Activated CD8-positive, alpha-beta T cell treated with anti-CD3 and anti-CD28 coated beads for 36 hours (primary cell): Measurements from ENCODE around the gene IL19. TPM values are rescaled to one million over a fixed set of nuclear protein-coding genes. Genes with fewer than 3 reads are reported as not detected.

Experiments used
- ATAC-seq: fragments of 200-7000 bp; cut with Tn5 transposase; one replicate; pipeline ENCODE4 v1.10.0; 2021; ENCODE audit warnings: mild to moderate bottlenecking, moderate library complexity
- CTCF ChIA-PET: fragments of 350-600 bp; sonication (Branson Sonifier 250); formaldehyde crosslinking; loops from one replicate; lab custom pipeline; 2021; ENCODE audit warnings: antibody characterized with exemption; lab: Charles Lee
- POLR2A ChIA-PET: fragments of 350-600 bp; sonication (Branson Sonifier 250); formaldehyde crosslinking; loops from one replicate; lab custom pipeline; 2021; ENCODE audit warnings: antibody characterized with exemption; lab: Charles Lee
- DNase-seq: peaks from one replicate; pipeline ENCODE4 v3.0.0-alpha.2; 2020
- H3K27ac Mint-ChIP-seq: one replicate; pipeline ENCODE4 v1.8.0; 2021; ENCODE audit warnings: mild to moderate bottlenecking, mixed read lengths
- H3K27me3 Mint-ChIP-seq: one replicate; pipeline ENCODE4 v1.8.0; 2021; ENCODE audit warnings: mixed read lengths
- H3K36me3 Mint-ChIP-seq: one replicate; pipeline ENCODE4 v1.8.0; 2021; ENCODE audit warnings: low read depth, mixed read lengths
- H3K4me1 Mint-ChIP-seq: one replicate; pipeline ENCODE4 v1.8.0; 2021; ENCODE audit warnings: low read depth, mixed read lengths
- H3K4me3 Mint-ChIP-seq: one replicate; pipeline ENCODE4 v1.8.0; 2021; ENCODE audit warnings: mild to moderate bottlenecking, moderate library complexity, mixed read lengths
- H3K9me3 Mint-ChIP-seq: one replicate; pipeline ENCODE4 v1.8.0; 2021; ENCODE audit warnings: mixed read lengths
- intact Hi-C: fragments of 100-400 bp; cut with micrococcal nuclease; formaldehyde crosslinking; loops from one replicate; pipeline ENCODE4 v1.10.0; 2022
- total RNA-seq, 2 experiments: library from RNA; stranded (reverse); gene quantifications; one replicate each; pipeline ENCODE4 v1.2.3, GENCODE V29; 2021
- TF ChIP-seq, protein P1 (sequence below): fragments of 200-600 bp; IDR thresholded peaks from one replicate; pipeline ENCODE4 v1.8.0; 2022; ENCODE audit warnings: antibody characterized with exemption, mild to moderate bottlenecking

IL19 gene
- total RNA-seq, 2 experiments from 2014 or later, result not detected

DNA sequence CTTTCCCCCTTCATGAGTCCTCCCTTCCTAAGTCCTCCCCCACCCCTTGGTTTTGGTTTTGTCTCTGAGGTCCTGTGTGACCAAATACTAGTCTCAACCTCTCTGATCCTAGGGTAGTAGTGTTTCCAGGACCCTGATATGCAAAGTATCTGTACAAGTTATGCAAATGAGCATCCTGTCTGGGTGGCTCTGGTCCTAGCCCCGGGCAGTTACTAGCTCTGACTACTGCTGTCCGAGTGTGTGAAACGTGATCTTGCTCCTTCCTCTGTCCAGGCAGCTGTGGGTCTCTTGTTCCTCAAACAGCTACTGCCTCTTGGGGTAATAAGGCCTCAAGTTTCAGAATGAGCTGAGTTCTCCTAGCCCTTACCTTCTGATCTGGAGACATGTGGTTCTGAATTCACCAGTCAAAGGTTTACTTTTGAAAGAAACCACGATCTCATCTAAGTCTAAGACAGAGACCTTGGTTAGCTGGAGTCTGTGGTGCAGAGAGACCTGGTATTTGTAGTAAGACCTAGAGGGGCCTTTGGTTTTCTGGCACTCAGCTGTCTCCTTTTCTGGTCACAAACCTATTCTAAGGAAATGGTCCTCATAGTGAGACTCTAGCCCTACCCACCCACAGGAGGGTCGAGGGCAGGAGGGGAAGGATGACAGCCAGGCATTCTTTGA, 31.0 kb upstream of the IL19 start:
- no peaks in the 10 kb centered on the region for H3K27me3 Mint-ChIP-seq
- POLR2A ChIA-PET, result interaction anchor here (0.7 to 2.4 kb wide), 8 partner anchors 19 to 78 kb away, joined by 3 to 9 read pairs (median 4); partner anchors contain the start of gene IL19
- TF ChIP-seq, protein P1, sequence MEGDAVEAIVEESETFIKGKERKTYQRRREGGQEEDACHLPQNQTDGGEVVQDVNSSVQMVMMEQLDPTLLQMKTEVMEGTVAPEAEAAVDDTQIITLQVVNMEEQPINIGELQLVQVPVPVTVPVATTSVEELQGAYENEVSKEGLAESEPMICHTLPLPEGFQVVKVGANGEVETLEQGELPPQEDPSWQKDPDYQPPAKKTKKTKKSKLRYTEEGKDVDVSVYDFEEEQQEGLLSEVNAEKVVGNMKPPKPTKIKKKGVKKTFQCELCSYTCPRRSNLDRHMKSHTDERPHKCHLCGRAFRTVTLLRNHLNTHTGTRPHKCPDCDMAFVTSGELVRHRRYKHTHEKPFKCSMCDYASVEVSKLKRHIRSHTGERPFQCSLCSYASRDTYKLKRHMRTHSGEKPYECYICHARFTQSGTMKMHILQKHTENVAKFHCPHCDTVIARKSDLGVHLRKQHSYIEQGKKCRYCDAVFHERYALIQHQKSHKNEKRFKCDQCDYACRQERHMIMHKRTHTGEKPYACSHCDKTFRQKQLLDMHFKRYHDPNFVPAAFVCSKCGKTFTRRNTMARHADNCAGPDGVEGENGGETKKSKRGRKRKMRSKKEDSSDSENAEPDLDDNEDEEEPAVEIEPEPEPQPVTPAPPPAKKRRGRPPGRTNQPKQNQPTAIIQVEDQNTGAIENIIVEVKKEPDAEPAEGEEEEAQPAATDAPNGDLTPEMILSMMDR, result no peak
- peak; percentile 74 for ATAC-seq
- CTCF ChIA-PET, result interaction anchor here (1.0 to 3.3 kb wide), 20 partner anchors 12 to 242 kb away, joined by 3 to 42 read pairs (median 6); partner anchors contain the start of genes FCMR, IL10 and IL19
- peak; percentile 71 for DNase-seq
- peaks cover 91% of the 10 kb centered on the region for H3K4me1 Mint-ChIP-seq
- peak overlapping the region; percentile 87 for H3K27ac Mint-ChIP-seq
- H3K36me3 Mint-ChIP-seq, result peaks cover 3% of the 10 kb centered on the region
- H3K4me3 Mint-ChIP-seq, result peak overlapping the region; percentile 26
- intact Hi-C loops, result loop anchor here (1.0 to 5.0 kb wide), 4 partner anchors 29 to 173 kb away; no protein-coding TSS in a partner anchor
- H3K9me3 Mint-ChIP-seq, result no peaks in the 10 kb centered on the region

DNA sequence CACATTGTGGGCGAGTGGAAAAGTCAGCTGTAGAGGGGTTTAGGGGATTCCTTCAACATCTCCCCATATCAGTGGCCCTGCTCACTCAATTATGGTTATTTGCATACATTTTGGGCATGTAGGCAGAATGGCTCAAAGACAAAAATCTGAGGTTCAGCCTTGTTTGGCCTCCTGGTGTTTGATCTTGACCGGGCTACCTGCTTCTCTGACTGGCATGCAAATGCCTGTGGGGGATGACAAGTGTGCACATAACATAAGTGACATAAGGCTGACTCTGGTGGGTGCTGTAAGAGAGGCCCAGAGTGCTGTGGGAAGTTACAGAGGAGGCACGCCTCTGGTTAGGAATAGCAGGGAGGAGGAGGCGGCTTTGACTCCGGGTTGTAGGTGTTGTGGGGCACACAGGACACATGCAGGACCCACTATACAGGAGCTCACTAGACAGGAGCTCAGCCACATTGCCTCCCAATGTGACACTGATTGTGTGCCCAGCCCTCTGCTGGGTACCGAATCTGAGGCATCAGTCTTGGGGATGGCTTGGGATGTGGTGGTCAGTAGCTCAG, 29.4 kb upstream of the IL19 start:
- Mint-ChIP-seq H3K27ac (no peak overlapping the region), H3K4me3 (no peak overlapping the region), H3K27me3 (no peaks in the 10 kb centered on the region), H3K36me3 (peaks cover 2% of the 10 kb centered on the region), H3K4me1 (peaks cover 84% of the 10 kb centered on the region), H3K9me3 (no peaks in the 10 kb centered on the region)
- TF ChIP-seq, protein P1, result no peak
- ChIA-PET POLR2A (interaction anchor here (0.6 to 2.4 kb wide), 5 partner anchors 15 to 176 kb away, joined by 3 to 9 read pairs (median 3); no protein-coding TSS in a partner anchor), CTCF (interaction anchor here (0.9 to 3.3 kb wide), 9 partner anchors 14 to 171 kb away, joined by 3 to 42 read pairs (median 5); no protein-coding TSS in a partner anchor)
- DNase-seq, result no peak
- no peak for ATAC-seq
- intact Hi-C loops, result no loop called here

DNA sequence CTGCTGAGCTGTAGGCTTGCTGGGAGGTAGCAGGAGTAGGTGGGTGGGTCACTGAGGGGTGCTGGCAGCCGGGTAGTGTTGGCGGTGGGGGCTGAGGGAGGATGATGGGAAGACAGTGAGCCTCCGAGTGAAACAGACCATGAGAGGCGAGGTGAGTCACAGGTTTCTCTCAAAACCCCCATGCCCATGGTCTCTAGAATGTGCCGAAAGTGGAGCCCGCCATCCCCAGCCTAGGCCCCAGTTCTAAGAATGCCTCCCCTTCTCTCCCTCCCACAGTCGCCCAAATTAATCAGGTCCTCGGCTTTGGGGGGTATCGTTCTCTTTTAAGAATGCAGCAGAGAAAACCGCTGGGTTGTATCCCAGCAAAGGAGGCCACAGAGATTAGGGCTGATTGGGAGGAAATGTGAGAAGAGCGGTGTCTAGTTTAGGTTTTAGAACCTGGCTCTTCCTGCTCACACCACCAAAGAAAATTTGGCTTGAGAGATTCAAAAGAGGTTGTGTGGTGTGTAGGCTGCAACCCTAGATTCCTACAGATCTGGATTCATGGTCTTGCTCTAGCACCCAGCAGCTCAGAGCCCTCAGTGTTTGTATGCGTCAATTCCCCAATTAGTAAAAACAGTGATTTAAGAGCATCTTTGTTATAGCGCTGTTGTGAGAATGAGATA, 27.7 kb upstream of the IL19 start:
- no peak overlapping the region for H3K4me3 Mint-ChIP-seq
- peaks cover 69% of the 10 kb centered on the region for H3K4me1 Mint-ChIP-seq
- DNase-seq (peak; percentile 78), ATAC-seq (peak; percentile 50)
- peaks cover 2% of the 10 kb centered on the region for H3K36me3 Mint-ChIP-seq
- ChIA-PET CTCF (interaction anchor here (1.0 to 2.9 kb wide), 7 partner anchors 8 to 169 kb away, joined by 3 to 11 read pairs (median 5); no protein-coding TSS in a partner anchor), POLR2A (interaction anchor here (1.1 kb wide), 1 partner anchor 16 kb away, joined by 3 read pairs; no protein-coding TSS in a partner anchor)
- H3K27ac Mint-ChIP-seq, result peak overlapping the region; percentile 52
- H3K27me3 Mint-ChIP-seq, result no peaks in the 10 kb centered on the region
- intact Hi-C loops, result no loop called here
- TF ChIP-seq, protein P1, result no peak
- no peaks in the 10 kb centered on the region for H3K9me3 Mint-ChIP-seq

DNA sequence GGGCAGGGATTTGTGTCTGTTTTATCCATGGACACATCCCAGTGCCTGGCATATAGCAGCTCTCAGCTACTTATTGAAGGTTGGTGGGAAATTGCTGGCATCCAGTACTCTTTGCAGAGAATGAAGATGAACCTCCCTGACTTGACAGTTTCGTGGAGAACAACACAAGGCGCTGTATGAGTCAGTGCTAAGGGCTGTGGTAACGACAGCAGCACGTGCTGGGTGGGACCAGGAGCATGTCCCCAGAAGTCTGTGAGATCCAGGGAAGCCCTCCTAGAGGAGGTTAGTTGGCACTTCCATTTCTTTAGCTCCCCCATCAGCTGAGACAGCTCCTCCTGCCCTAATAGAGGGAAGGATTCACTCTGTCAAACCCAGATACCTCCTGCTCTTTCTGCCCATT, 25.9 kb upstream of the IL19 start:
- peaks cover 61% of the 10 kb centered on the region for H3K4me1 Mint-ChIP-seq
- peak; percentile 63 for DNase-seq
- no peaks in the 10 kb centered on the region for H3K27me3 Mint-ChIP-seq
- H3K27ac Mint-ChIP-seq, result no peak overlapping the region
- ATAC-seq, result no peak
- intact Hi-C loops, result no loop called here
- no peak overlapping the region for H3K4me3 Mint-ChIP-seq
- no peaks in the 10 kb centered on the region for H3K36me3 Mint-ChIP-seq
- no peaks in the 10 kb centered on the region for H3K9me3 Mint-ChIP-seq
- TF ChIP-seq, protein P1, result no peak
- POLR2A ChIA-PET, result interaction anchor here (1.0 to 1.7 kb wide), 4 partner anchors 10 to 59 kb away, joined by 3 to 5 read pairs (median 3); no protein-coding TSS in a partner anchor
- CTCF ChIA-PET, result interaction anchor here (0.7 to 1.9 kb wide), 7 partner anchors 10 to 165 kb away, joined by 3 to 9 read pairs (median 6); no protein-coding TSS in a partner anchor
